GM19240 (cell line): ENCODE results near the gene ADORA2B.
"Not testable (repeated sequence)": the region's sequence is repeated elsewhere in the genome, so short reads cannot be mapped to it uniquely, and the experiment has no call there.

Experiments
- DNase-seq: peaks from one replicate; pipeline ENCODE4 v3.0.0; 2011; ENCODE audit warnings: low spot score; ENCODE audit not compliant: insufficient read length

The ADORA2B gene

DNA sequence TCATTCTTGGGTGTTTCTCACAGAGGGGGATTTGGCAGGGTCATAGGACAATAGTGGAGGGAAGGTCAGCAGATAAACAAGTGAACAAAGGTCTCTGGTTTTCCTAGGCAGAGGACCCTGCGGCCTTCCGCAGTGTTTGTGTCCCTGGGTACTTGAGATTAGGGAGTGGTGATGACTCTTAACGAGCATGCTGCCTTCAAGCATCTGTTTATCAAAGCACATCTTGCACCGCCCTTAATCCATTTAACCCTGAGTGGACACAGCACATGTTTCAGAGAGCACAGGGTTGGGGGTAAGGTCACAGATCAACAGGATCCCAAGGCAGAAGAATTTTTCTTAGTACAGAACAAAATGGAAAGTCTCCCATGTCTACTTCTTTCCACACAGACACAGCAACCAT is 34.1 kb downstream of the ADORA2B start:
- not testable (repeated sequence) for DNase-seq

DNA sequence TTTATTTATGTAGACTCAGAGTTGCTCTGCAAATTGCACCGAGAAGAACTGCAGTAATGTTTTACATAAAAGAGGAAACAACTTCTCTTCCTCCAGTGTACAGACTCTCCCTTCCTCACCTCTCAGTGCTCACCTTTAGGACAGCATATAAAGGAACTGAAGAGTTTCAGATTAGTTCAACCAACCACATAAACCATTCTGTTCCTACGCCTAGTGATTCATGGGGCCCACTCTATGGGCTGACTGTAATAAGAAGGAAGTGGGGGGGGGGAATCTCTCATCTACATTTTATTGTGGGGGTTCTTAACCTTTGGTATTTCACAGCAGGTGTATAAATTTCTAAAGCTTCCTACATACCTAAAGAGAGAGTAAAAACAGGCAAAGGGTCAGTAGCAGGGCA is 36.3 kb downstream of the ADORA2B start:
- no peak for DNase-seq

DNA sequence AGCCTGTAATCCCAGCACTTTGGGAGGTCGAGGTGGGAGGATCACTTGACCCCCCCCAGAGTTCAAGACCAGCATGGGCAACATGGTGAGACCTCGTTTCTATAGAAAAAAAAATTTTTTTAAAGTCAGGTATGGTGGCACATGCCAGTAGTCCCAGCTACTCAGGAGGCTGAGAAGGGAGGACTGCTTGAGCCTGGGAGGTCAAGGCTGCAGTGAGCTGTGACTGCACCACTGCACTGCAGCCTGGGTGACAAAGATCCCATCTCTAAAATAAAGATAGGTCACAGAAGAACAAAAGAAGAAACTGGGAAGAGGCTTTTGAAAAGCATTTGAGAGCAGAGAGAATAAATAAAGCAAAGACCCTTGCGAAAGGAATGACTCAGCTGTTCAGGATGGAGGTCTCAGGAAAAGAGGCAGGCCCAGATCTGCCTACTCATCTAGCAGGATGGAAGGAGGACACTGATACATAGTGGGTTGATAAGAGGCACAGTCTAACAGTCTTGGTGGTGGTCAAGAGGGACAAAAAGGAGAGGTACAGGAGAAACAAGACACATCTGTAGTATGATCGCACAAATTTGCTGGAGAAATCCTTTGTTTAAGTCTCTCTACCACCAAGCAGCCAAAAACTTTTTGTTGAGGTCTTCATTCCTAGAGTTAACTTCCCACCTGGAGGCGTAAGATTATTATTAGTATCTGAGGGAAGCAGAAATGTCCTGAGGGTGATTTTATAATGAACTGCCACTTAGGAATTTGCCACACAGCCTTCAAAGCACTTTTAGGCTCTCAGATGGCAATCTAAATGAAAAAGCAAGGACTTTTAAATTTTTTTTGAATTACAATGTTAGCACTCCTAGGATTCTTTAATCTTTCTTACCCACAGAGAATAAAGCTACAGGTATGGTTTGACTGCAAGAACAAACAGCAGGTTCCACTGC is 37.0 kb downstream of the ADORA2B start:
- DNase-seq = no peak

DNA sequence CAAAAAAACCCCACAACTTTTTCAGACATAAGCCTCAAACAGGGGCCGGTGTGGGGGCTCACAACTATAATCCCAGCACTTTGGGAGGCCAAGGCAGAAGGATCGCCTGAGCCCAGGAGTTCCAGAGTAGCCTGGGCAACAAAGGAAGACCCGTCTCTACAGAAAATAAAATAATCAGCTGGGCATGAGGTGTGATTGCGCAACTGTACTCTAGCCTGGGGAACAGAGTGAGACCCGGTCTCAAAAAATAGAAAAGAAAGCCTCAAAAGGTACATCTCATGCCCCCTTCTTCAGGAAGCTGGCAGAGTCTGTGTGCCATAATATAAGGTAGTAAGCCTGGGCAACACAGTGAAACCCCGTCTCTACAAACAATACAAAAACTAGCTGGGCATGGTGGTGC is 51.4 kb downstream of the ADORA2B start:
- no peak for DNase-seq

DNA sequence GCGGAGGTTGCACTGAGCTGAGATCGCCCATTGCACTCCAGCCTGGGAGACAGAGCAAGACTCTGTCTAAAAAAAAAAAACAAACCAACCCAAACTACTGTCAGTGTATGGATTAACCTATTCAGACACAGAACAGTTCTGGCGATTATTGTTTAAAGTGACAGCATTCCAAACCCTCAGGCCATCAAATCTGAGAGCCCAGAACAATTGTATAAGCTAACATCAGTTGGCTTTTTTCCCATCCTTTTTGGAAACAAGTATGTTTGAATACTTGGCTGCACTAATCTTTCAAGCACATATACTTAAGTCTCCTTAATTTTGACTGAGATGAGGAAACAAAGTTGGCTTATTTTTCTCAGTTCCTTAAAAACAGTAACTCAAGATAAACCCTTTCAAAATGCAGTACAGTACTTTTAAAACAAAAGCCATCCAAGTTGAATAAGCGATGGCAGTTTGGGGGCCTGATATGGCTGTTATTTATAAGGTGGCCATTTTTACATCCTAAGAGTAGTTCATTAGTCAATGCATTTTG is 53.2 kb downstream of the ADORA2B start:
- no peak for DNase-seq

DNA sequence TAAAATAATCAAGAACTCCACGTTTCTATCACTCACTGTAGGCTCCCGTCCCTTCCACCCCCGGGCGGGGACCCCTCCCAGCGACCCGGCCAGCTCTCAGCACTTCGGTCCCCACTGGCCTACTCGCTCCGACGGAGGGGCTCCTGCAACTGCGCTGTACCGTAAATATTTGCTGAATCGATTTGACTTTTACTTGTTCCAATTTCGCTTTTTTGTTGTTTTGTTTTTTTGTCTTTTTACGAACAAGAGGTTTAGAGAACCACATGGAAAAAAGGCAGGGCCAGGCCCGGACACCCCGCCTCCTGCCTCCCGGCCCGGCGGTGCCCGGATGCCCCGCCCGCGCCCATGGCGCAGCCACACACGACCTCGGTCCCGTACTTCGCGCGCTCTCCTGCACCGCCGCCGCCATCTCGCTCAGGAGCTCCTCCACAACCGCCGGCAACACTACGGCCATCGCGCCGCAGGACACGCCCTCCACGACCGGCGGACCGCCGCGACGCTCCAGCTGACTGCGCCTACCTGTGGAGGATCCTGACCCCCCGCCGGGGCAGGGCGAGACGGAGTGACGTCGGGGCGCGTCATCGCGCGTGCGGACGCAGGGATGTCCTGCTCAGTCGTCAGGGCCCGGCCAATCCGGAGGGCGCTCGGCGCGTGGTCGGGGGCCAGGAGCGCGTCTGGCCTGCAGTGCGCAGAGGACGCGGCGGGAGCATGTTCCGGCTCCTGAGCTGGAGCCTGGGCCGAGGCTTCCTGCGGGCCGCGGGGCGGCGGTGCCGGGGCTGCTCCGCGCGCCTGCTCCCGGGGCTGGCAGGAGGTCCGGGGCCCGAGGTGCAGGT is 54.4 kb downstream of the ADORA2B start, which contains the start of the genes TTC19 and ZSWIM7:
TSS of gene TTC19 (plus strand) at position 684 of the 833 bp plus-strand sequence. CDS start at position 709, 25 bp downstream.
TSS of gene ZSWIM7 (minus strand) at position 564 of the 833 bp plus-strand sequence. CDS start at position 454, 110 bp downstream.
- peak; percentile 91 for DNase-seq

DNA sequence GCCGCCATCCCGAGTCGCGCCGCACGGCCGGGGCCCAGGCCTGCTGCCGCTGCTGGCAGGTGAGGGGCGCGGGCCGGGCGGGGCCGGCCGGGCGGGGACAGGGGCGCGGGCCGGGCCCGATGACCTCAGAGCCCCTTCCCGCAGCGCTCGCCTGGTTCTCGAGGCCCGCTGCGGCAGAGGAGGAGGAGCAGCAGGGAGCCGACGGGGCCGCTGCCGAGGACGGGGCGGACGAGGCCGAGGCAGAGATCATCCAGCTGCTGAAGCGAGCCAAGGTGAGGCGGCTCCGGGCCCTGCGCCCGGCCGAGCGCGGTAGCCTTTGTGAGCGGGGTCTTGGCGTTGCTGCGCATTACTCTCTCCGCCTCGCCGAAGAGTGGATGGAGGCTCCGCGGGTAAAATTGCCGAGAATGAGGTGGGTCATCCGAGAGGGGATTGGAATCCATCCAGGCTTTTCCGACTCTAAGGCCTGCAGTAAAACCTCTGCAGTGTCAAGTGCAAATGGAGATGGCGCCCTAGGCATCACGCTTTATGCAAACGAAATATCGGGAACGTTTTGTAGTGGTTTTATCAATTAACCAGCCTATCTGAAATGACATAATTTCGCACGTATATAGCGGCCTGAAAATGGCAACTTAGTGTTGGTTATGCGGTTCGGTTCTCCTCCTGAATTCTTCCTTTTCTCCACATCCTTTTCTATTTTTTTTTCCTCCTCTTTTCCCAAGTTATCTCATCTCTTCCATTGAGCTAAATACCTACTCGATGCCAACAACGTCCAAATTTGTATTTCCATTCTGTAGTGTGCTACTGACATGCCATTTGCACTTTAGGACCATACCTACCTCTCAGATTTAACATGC is 55.3 kb downstream of the ADORA2B start:
- DNase-seq = no peak

DNA sequence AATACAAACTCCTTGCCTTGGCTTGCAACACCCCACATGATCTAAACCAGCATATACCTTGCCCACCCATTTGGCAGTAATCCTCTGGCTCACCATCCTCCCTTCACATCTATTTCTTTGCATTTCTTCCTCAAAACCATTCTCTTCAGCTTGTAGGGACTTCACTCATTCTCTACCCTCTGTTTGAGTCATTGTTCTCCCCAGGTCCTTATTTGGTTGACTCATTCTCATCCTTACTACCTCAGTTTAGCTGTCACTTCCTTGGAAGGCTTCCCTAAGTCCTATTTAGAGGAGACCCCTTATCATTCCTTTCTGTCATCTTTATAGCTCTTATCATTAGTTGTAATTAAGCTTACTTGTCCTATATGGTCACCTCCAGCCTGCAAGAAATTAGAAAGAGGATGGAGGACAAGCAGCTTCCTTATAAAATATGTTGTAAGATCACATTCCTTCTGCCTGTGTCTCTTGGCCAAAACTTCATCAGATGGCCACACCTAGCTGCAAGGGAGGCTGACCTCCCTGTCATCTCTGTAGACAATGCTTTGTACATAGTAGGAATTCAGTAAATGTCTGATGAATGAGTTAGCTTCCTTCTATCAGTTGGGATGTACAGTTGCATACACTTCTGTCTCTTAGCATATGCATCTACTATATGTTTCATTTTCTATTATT is 56.4 kb downstream of the ADORA2B start:
- DNase-seq = no peak

DNA sequence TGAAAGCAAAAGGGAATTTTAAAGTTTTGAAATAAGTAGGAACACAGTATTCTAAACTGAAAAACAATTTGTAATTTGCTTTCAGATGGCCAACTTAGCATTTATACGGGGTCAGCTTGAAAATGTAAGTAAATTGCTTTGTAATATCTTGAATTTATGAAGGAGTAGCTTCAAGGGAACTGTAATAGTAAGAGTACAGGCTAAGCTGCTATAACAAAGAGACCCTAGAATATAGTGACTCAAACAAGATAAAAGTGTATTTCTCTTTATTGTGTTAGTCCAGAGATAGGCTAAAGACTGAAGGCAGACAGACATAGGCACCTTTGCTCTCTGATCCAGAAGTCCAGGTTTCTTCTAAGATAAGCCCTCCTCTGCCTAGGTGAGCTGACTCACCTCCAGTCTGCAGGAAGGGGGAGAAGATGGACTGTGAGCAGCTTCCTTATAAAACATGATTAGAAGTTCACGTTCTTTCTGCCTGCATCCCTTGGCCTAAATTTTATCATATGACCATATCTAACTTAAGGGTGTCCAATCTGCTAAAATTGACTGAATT is 57.9 kb downstream of the ADORA2B start:
- DNase-seq = no peak

DNA sequence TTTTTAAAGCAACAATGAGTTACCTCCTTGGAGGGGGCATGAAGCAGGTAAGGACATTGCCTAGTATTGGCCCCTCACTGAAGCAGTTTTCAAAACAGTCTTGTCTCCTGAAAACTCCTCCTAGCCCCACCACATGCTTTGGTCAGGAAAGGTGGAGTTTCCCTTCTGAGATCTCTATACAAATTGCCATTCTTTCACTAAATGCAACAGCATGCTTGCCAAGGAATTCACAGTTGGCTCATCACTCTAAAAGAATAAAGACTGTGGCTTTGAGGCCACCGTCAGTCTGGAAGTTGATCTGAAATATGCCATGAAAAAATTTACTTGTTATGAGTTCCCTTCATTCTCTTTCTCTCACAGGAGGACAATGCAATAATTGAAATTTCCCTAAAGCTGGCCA is 58.9 kb downstream of the ADORA2B start:
- no peak for DNase-seq

DNA sequence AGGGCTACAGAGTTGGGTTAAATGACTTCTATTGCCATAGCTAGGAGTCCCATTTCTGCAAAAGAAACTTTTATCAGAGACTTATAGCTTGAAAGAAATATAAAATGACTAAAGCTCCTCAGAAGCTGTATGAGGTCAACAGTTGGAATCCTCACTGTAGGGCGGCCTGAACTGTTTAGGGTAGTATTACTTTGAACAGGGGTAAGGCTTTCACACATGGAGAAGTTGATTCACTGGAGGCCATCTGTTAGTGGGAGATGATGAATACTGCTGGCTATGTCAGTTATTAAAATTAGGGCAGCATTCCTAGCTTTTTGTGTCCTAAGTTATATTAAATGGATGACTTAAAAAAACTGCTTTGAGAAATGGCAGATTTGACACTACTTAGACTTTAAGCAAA is 60.7 kb downstream of the ADORA2B start:
- no peak for DNase-seq

DNA sequence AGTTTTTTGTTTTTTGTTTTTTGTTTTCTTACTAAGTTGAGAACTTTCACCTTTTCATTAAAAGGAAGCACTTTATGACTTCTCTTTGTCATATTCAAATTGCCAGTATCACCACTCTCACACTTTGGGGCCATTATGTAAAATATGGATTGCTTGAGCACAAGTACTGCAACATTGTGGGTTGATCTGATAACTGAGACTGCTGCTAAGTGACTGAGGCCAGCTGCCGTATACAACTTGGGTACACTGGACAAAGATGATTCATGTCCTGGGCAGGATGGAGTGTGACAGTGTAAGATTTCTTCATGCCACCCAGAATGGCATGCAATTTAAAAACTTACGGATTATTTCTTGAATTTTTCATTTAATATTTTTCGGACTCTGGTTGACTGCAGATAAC is 62.5 kb downstream of the ADORA2B start:
- no peak for DNase-seq

DNA sequence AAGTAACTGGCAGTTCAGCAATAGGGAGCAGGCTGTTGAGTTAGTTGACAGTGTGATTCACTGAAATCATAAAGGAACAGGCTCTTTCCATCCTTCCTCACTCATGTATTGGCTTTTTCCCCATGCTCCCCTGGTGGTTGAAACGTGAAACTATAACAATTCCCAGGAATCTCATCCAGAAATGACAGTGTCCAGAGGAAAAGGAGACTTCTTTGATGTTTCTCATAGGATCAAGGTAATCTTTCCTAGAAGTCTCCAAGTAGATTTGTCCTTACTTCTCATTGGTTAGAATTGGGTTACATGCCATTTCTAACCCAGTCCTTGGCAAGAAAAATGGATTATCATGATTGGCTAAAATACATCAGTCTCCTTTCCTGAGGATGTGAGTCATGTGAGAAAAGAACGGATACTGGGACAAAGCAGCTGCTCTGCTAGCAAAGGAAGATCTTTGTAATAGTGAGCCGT is 69.0 kb downstream of the ADORA2B start:
- DNase-seq = no peak

DNA sequence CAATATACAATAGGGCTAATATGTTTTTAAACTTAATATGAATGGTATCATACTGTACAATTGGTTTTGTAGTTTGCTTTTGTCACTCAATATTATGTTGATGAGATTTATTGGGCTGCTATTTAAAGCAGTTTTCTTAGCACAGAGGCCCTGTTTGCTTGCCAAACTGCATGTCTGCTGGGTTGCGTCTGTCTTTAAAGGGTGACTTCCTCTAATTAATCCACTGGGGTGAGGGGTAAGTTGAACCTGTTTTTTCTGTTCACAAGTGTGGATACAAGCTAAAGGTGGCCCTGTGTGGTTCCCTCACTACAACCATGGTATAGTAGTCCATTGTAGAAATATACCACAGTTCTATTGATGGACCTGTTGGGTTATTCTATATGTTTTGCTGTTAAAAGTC is 74.4 kb downstream of the ADORA2B start:
- DNase-seq = no peak

DNA sequence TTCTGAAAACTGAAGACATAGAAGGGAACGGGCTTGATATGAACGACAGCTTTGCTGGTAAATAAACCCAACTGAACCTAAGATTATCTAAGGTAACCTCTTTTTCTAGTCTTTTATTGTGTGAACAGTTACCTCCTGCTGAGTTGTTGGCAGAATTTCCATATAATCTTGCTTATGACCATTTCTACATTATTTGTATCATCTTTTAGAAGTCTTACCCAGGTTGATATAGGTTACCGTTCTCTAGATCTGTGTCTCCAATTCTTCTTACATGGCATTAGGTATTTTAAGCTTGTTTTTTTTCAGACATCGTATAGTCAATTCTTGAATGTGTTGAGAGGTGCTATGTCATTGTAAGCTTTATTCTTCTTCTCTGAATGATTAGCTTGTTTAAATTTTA is 79.0 kb downstream of the ADORA2B start:
- no peak for DNase-seq

DNA sequence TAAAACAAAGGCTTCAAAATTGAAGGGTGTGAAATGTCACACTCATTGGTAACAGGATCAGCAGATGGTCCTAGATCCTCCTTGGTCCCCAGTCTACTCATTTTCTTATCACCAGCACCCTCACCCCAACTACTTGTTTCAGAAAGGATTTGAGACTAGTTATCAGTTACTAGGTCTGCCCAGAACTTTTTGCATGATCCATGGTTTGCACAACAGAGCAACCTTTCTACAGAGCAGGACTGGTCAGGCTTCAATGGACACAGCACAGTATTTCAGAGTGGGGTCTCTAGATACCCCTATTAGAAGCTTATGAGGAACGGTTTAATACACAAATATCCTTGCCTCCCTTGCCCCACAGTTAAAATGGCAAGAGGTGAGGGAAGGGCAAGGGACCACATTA is 80.3 kb downstream of the ADORA2B start:
- DNase-seq = no peak
